Diencephalon (tissue), 1 donor: ENCODE measurements around the gene PTF1A. TPM values are rescaled to one million over a fixed set of nuclear protein-coding genes. Genes with fewer than 3 reads are reported as not detected.

ENCODE experiments used
- small RNA-seq: library from RNA; depleted of rRNA; stranded (forward); fragments of <200 nt; gene quantifications from one replicate; pipeline ENCODE3, GENCODE V24; 2014
- total RNA-seq: library from RNA; depleted of rRNA; stranded (reverse); fragments of >200 nt; gene quantifications from one replicate; pipeline ENCODE4 v1.2.3, GENCODE V29; 2014

PTF1A gene, protein sequence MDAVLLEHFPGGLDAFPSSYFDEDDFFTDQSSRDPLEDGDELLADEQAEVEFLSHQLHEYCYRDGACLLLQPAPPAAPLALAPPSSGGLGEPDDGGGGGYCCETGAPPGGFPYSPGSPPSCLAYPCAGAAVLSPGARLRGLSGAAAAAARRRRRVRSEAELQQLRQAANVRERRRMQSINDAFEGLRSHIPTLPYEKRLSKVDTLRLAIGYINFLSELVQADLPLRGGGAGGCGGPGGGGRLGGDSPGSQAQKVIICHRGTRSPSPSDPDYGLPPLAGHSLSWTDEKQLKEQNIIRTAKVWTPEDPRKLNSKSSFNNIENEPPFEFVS
- not detected for total RNA-seq

DNA sequence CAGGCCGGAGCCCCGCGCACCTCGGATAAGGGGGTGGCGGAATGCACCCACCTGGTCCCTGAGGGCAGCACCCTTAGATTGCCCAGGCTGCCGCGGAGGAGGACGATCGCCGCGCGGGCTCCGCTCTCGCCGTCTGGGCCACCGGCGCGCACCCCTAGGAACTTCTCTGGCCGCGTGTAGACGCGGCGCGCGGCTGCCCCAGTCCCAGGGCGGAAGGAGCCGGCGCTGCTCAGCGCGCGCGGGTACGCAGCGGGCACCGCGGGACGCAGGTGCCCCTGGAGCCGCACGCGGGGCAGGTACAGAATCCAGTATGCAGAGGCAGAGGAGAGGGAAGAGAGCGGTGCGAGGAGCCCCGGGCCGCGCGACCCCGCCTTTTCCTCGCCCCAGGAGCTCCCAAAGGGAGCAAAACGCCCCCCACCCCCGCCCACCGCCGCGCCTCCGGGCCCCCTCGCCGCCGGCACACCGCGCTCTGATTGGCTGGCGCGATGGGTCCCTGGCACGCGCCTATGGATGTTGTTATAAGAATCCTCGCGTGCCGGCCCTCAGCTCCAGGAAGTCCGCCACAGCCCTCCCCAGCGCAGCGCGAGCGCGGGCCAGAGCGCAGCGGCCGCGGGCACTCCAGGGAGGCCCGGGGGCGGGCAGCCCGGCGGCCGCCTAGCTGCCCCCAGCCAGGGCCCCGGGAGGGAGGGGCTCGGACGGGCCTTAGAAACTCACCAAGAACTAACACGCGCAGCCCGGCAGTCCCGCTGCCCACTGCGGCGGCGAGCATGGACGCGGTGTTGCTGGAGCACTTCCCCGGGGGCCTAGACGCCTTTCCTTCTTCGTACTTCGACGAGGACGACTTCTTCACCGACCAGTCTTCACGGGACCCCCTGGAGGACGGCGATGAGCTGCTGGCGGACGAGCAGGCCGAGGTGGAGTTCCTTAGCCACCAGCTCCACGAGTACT lies at the start of gene PTF1A:
Gene PTF1A, plus strand, starts transcription at position 549 of the 948 bp plus-strand sequence. Its CDS starts 219 bp downstream, at position 768.

Small RNA genes lying within 50 kb of the gene (small RNA-seq; reads per million reads assigned to genes)
- gene RF00561 = not detected

Other genes with a start within 250 kb of the PTF1A start
- 27.2 TPM for gene MSRB2, start 96.7 kb upstream of the PTF1A start, total RNA-seq
- gene C10orf67, start 152.5 kb downstream of the PTF1A start, total RNA-seq = 1.2 TPM
- gene OTUD1, start 246.8 kb downstream of the PTF1A start, total RNA-seq = 17.1 TPM